PC-3 (cell line): ENCODE measurements around the gene ITPRID2.

ENCODE experiments used
- EZH2 ChIP-seq: fragments of 300-600 bp; sonication (generic); IDR thresholded peaks from one replicate; pipeline ENCODE4 v1.6.1; 2017; ENCODE audit warnings: antibody characterized with exemption, mild to moderate bottlenecking, low read length; ENCODE audit not compliant: unreplicated experiment
- TF ChIP-seq, protein P1 (sequence below): fragments of 300-600 bp; sonication (generic); conservative IDR thresholded peaks from 2 replicates; pipeline ENCODE4 v1.5.1; 2017; ENCODE audit warnings: antibody characterized with exemption, low read depth, mild to moderate bottlenecking, low read length

DNA sequence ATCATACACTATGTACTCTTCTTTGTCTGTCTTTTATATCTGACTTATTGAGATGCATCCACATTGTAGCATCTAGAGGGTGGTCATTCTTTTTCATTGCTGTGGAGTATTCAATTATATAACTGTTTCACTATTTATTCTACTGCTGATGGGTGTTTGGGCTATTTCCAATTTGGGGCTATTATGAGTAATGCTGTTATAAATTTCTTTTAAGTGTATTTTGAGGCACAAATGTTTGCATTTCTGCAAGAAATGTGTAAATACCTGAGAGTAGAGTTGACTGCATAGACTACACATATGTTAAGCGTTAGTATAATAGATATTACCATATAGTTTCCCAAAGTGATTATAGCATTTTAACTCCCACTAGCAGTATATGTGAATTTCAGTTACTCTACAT, 67.2 kb downstream of the ITPRID2 start:
- no peak for TF ChIP-seq EZH2
- TF ChIP-seq, protein P1, sequence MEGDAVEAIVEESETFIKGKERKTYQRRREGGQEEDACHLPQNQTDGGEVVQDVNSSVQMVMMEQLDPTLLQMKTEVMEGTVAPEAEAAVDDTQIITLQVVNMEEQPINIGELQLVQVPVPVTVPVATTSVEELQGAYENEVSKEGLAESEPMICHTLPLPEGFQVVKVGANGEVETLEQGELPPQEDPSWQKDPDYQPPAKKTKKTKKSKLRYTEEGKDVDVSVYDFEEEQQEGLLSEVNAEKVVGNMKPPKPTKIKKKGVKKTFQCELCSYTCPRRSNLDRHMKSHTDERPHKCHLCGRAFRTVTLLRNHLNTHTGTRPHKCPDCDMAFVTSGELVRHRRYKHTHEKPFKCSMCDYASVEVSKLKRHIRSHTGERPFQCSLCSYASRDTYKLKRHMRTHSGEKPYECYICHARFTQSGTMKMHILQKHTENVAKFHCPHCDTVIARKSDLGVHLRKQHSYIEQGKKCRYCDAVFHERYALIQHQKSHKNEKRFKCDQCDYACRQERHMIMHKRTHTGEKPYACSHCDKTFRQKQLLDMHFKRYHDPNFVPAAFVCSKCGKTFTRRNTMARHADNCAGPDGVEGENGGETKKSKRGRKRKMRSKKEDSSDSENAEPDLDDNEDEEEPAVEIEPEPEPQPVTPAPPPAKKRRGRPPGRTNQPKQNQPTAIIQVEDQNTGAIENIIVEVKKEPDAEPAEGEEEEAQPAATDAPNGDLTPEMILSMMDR, result no peak
